GM10266 (cell line): ENCODE measurements around the gene NXN.

ENCODE experiments used
- DNase-seq: peaks from one replicate; pipeline ENCODE4 v3.0.0; 2012; ENCODE audit errors: extremely low spot score
- CTCF ChIP-seq: IDR thresholded peaks from 2 replicates; pipeline ENCODE4 v1.5.1; 2012; ENCODE audit warnings: mild to moderate bottlenecking, low read depth; ENCODE audit not compliant: control insufficient read depth, insufficient read depth; ENCODE audit errors: missing control alignments

NXN gene

GRCh38 chr17:935485-935884, 44.1 kb downstream of the NXN start:
- no peak for DNase-seq
- no peak for TF ChIP-seq CTCF

GRCh38 chr17:933312-934073, 46.1 kb downstream of the NXN start:
- no peak for TF ChIP-seq CTCF
- DNase-seq: no peak

- no peak for DNase-seq
- no peak for TF ChIP-seq CTCF
Measured at GRCh38 chr17:930258-930657, 49.3 kb downstream of the NXN start.

GRCh38 chr17:929586-929985, 50.0 kb downstream of the NXN start:
- no peak for TF ChIP-seq CTCF
- no peak for DNase-seq

GRCh38 chr17:927611-928461, 51.7 kb downstream of the NXN start:
- TF ChIP-seq CTCF: no peak
- DNase-seq: no peak

GRCh38 chr17:925817-926216, 53.8 kb downstream of the NXN start:
- no peak for DNase-seq
- TF ChIP-seq CTCF: no peak
